Measurements from ENCODE around the gene ARHGEF28.

ARHGEF28 gene

DNA sequence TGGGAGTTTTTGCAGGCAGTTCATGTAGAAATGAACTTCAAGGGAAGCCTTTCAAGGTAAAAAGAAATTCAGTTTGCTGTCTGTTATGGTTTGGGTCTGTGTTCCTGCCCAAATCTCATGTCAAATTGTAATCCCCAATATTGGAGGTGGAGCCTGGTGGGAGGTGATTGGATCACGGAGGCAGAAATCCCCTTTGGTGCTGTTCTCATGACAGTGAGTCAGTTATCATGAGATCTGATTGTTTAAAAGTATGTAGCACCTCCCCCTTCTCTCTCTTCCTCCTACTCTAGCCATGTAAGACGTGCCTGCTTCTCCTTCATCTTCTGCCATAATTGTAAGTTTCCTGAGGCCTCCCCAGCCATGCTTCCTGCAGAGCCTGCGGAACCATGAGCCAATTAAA, 341.4 kb downstream of the ARHGEF28 start:
- H3K27me3 Mint-ChIP-seq = peaks cover 31% of the 10 kb centered on the region
- ATAC-seq (replicated peaks; ENCODE audit: extremely low read depth, poor library complexity, severe bottlenecking) = no peak
- H3K4me3 Mint-ChIP-seq = no peak overlapping the region
- H3K9me3 Mint-ChIP-seq = no peaks in the 10 kb centered on the region
- no peak for DNase-seq (ENCODE audit: low spot score in 2 of 2)
- no peaks in the 10 kb centered on the region for H3K4me1 Mint-ChIP-seq
- H3K27ac Mint-ChIP-seq (ENCODE audit: low read depth) = no peak overlapping the region
- H3K36me3 Mint-ChIP-seq (ENCODE audit: insufficient read depth) = peaks cover 2% of the 10 kb centered on the region

DNA sequence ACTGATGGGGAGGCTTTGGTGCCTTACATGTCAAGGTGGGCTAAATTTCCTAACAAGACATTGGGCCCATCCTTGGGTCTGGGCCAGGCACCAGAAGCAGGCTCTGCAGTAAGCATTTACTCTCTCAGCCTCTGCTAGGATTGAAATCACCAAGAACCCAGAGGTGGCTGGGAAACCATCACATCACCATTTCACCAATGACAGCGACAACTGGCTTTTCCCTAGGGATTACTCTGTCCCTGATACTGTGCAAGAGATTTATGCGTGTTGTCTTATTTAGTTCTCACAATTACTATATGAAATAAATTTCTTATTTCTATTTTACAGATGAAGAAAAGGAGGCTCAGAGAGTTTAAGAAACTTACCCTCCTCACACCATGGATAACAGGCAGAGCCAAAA, 342.2 kb downstream of the ARHGEF28 start:
- ATAC-seq (replicated peaks; ENCODE audit: extremely low read depth, poor library complexity, severe bottlenecking) (no peak), DNase-seq (ENCODE audit: low spot score in 2 of 2) (no peak)
- Mint-ChIP-seq H3K9me3 (no peaks in the 10 kb centered on the region), H3K27me3 (peaks cover 31% of the 10 kb centered on the region), H3K4me1 (no peaks in the 10 kb centered on the region), H3K4me3 (no peak overlapping the region), H3K36me3 (ENCODE audit: insufficient read depth) (peaks cover 3% of the 10 kb centered on the region), H3K27ac (ENCODE audit: low read depth) (no peak overlapping the region)

DNA sequence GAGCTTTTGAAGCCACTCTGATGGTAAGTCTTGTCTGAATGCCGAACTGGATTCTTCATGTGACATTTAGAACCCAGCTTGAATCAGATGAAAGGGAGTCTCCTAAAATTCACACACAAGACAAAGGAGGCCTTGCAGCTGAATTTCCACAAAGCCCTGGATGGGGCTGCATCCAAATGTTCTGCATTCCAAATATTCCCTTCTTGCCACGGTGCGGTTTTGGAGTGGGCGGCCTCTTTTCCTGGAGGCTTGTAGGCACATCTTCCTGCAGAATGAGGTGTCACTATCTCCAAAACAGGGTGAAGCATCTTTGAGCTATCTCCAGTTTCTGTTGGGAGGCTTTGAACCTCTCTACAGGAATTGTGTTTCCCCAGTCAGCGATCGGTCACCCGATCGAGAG, 342.7 kb downstream of the ARHGEF28 start:
- ATAC-seq (replicated peaks; ENCODE audit: extremely low read depth, poor library complexity, severe bottlenecking) = no peak
- no peaks in the 10 kb centered on the region for H3K9me3 Mint-ChIP-seq
- no peak overlapping the region for H3K4me3 Mint-ChIP-seq
- no peak for DNase-seq (ENCODE audit: low spot score in 2 of 2)
- peaks cover 3% of the 10 kb centered on the region for H3K36me3 Mint-ChIP-seq (ENCODE audit: insufficient read depth)
- no peaks in the 10 kb centered on the region for H3K4me1 Mint-ChIP-seq
- H3K27ac Mint-ChIP-seq (ENCODE audit: low read depth) = no peak overlapping the region
- H3K27me3 Mint-ChIP-seq = peaks cover 31% of the 10 kb centered on the region

DNA sequence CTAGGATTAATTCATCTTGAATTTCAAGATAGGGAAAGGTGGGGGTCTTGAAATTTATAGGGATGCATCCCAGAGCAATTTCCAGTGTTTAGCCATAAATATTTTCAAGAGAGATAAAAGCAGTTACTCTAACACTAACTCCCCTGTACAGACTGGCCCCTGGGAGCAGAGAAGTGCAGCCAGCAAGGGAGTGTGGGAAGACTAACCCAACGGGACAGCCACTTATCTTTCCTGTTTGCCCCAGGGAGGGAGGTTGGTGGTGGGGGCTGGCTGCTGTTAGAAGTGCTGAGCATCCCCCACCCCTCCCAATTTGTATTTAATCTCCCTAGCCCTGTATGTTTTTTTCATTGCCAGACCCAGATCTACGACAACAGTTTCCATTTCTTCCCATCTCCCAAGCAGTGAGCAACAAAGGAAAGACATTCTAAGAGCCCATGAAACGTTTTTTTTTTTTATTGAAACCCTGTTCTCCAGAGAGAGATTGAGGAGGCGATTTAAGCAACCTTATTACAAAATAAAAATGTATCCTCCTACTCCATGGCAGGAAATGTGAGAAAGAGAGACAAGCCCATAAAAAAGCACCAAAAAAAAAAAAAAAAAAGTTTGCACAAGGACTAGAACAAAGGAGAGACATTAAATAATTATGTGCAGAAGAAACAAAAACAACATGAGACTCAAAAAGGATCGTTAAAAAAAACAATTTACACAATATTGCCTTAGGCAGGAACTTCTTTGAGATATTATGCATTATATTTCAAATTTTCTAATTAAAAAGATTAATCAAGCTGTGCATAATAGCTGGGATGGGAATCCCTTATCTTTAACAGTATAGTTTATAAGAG, 343.4 kb downstream of the ARHGEF28 start:
- no peak for DNase-seq (ENCODE audit: low spot score in 2 of 2)
- H3K9me3 Mint-ChIP-seq = no peaks in the 10 kb centered on the region
- H3K4me3 Mint-ChIP-seq = no peak overlapping the region
- H3K36me3 Mint-ChIP-seq (ENCODE audit: insufficient read depth) = peaks cover 3% of the 10 kb centered on the region
- no peaks in the 10 kb centered on the region for H3K4me1 Mint-ChIP-seq
- H3K27me3 Mint-ChIP-seq = peaks cover 31% of the 10 kb centered on the region
- no peak overlapping the region for H3K27ac Mint-ChIP-seq (ENCODE audit: low read depth)
- no peak for ATAC-seq (replicated peaks; ENCODE audit: extremely low read depth, poor library complexity, severe bottlenecking)

DNA sequence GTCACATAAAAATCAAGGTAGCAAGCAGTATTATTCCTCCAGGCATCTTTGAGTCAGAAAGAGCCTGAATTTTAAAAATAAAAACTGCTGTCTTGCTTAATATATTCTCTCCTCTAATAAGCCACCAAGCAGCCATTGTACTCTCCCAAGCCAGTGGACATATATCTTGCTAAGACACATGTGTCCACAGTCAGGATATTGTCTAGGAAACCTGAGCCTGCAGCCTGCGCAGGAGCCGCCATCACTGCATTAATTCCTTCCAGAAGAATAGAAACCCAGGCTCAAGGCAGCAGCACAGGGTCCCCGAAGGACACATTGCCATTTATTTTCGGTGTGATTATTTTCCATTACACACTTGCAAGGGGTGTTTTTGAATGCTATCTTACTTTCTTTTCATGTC, 345.3 kb downstream of the ARHGEF28 start:
- Mint-ChIP-seq H3K27ac (ENCODE audit: low read depth) (no peak overlapping the region), H3K9me3 (no peaks in the 10 kb centered on the region), H3K4me1 (no peaks in the 10 kb centered on the region), H3K36me3 (ENCODE audit: insufficient read depth) (peaks cover 3% of the 10 kb centered on the region), H3K27me3 (peaks cover 32% of the 10 kb centered on the region), H3K4me3 (no peak overlapping the region)
- DNase-seq (ENCODE audit: low spot score in 2 of 2) (no peak), ATAC-seq (replicated peaks; ENCODE audit: extremely low read depth, poor library complexity, severe bottlenecking) (no peak)

DNA sequence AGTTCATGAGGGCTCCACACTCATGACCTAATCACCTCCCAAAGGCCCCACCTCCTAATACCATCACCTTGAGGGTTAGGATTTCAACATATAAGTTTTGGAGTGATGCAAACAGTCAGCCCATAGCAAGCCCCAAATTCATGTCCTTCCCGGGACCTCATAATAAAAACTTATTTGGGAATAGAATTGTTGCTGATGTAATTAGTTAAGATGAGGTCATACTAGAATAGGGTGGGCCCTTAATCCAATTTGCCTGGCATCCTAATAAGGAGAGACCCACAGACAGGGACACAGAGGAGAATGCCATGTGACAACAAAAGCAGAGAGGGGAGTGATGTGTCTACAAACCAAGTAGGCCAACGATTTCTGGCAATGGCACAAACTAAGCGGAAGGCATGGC, 347.1 kb downstream of the ARHGEF28 start:
- Mint-ChIP-seq H3K9me3 (no peaks in the 10 kb centered on the region), H3K27me3 (peaks cover 46% of the 10 kb centered on the region), H3K27ac (ENCODE audit: low read depth) (no peak overlapping the region), H3K36me3 (ENCODE audit: insufficient read depth) (peaks cover 3% of the 10 kb centered on the region), H3K4me1 (no peaks in the 10 kb centered on the region), H3K4me3 (no peak overlapping the region)
- DNase-seq (ENCODE audit: low spot score in 2 of 2) (no peak), ATAC-seq (replicated peaks; ENCODE audit: extremely low read depth, poor library complexity, severe bottlenecking) (no peak)

DNA sequence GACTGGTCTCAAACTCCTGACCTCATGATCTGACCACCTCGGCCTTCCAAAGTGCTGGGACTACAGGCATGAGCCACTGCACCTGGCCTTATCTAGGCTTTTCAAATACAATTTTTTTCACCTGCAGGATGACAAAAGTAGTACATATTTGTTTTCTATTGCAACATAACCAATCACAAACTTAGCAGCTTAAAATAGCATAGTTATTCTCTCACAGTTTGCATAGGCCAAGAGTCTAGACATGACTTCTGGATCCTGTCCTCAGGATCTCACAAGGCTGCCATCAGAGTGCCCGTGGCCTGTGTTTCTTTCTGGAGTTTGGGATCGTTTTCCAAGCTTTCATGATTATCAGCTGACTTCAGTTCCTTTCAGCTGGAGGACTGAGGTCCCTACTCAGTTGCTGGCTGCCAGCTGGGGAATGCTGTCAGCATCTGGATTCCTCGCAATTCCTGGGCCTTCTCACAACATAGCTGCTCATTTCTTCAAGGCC, 348.9 kb downstream of the ARHGEF28 start:
- H3K4me3 Mint-ChIP-seq = no peak overlapping the region
- ATAC-seq (replicated peaks; ENCODE audit: extremely low read depth, poor library complexity, severe bottlenecking) (no peak), DNase-seq (ENCODE audit: low spot score in 2 of 2) (no peak)
- no peaks in the 10 kb centered on the region for H3K4me1 Mint-ChIP-seq
- H3K27me3 Mint-ChIP-seq = peaks cover 36% of the 10 kb centered on the region
- H3K27ac Mint-ChIP-seq (ENCODE audit: low read depth) = no peak overlapping the region
- H3K9me3 Mint-ChIP-seq = no peaks in the 10 kb centered on the region
- H3K36me3 Mint-ChIP-seq (ENCODE audit: insufficient read depth) = peaks cover 1% of the 10 kb centered on the region

DNA sequence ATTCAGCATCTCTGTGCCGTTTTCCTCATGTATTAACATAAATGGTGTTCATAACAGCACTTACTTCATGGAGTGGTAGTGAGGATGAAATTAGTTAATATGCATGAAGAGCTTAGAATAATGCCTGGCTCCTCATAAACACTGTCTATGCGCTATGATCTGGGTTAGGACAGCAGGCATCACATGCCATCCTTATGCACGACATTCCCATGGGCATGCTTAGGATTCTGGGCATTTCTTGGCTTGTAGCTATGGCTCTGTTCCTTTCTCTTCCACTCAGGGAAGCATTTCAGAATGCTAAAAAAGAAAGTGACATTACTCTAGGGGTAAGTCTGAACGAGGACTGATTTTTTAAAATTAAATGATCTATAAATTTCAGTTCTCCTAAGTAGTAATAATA, 349.8 kb downstream of the ARHGEF28 start:
- no peak for DNase-seq (ENCODE audit: low spot score in 2 of 2)
- ATAC-seq (replicated peaks; ENCODE audit: extremely low read depth, poor library complexity, severe bottlenecking) = no peak
- peaks cover 26% of the 10 kb centered on the region for H3K27me3 Mint-ChIP-seq
- H3K4me3 Mint-ChIP-seq = no peak overlapping the region
- no peak overlapping the region for H3K27ac Mint-ChIP-seq (ENCODE audit: low read depth)
- H3K9me3 Mint-ChIP-seq = no peaks in the 10 kb centered on the region
- peaks cover 1% of the 10 kb centered on the region for H3K36me3 Mint-ChIP-seq (ENCODE audit: insufficient read depth)
- no peaks in the 10 kb centered on the region for H3K4me1 Mint-ChIP-seq

DNA sequence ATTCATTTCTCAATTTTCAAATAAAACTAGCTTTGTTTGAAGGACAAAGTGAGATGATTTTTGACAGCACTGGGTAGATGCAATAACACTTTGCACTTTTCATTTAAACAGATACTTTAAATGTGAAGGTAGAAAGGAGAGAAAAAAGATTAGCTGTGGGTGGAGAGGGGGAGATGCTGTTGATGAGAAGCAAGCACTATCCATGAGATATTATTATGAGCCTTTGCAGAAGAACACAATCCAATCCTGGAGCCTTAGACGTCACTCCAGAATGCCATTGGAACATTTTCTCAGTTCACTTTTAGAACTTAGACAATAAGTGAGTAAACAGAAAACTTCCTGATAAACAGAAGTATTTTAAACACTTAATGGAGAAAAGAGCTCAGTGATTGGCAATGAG, 351.1 kb downstream of the ARHGEF28 start:
- Mint-ChIP-seq H3K4me3 (no peak overlapping the region), H3K27me3 (peaks cover 16% of the 10 kb centered on the region), H3K27ac (ENCODE audit: low read depth) (no peak overlapping the region), H3K9me3 (no peaks in the 10 kb centered on the region), H3K36me3 (ENCODE audit: insufficient read depth) (peaks cover 1% of the 10 kb centered on the region), H3K4me1 (no peaks in the 10 kb centered on the region)
- DNase-seq (ENCODE audit: low spot score in 2 of 2) = no peak
- ATAC-seq (replicated peaks; ENCODE audit: extremely low read depth, poor library complexity, severe bottlenecking) = no peak

DNA sequence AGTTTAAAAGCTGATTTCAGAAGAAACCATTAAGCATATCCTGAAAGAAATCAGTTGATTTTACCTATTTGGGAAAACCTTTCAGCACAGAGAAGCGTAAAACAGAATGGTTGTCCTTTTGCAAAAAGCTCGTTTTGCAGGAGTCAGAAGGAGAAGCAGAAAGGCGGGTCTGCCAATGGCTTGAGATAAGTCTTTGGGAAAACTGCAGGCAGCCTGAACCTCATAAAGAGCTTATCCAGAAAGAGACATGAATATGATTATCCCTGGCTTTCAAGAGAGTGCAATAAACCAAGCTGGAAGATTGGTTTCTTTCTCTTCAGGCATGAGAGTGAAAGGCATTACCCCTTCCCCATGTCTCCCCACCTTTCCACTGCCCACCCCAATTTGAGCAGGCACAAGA, 353.3 kb downstream of the ARHGEF28 start:
- H3K27ac Mint-ChIP-seq (ENCODE audit: low read depth) = no peak overlapping the region
- H3K4me3 Mint-ChIP-seq = no peak overlapping the region
- no peaks in the 10 kb centered on the region for H3K9me3 Mint-ChIP-seq
- H3K4me1 Mint-ChIP-seq = no peaks in the 10 kb centered on the region
- DNase-seq (ENCODE audit: low spot score in 2 of 2) (no peak), ATAC-seq (replicated peaks; ENCODE audit: extremely low read depth, poor library complexity, severe bottlenecking) (no peak)
- H3K36me3 Mint-ChIP-seq (ENCODE audit: insufficient read depth) = no peaks in the 10 kb centered on the region
- H3K27me3 Mint-ChIP-seq = peaks cover 16% of the 10 kb centered on the region

DNA sequence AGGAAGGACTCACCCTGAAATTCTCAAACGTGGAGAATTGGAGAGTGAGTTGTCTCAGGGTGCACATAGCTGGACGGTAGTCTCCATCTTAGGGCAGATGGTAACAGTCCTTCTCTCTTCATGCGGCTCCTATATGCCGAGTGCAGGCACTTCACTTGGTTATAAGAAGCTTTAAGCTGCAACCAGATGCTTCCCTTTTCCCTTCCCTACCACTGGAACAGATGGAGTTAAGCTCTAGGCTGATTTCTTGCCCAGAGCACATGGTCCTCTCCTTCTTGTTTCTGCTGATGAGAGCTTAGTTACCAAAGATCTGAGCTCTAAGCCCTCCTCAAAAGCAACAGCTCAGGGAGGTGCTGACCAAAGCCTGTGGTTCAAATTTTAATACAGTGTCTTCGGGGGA, 355.7 kb downstream of the ARHGEF28 start:
- Mint-ChIP-seq H3K9me3 (no peaks in the 10 kb centered on the region), H3K27ac (ENCODE audit: low read depth) (no peak overlapping the region), H3K4me3 (no peak overlapping the region), H3K36me3 (ENCODE audit: insufficient read depth) (no peaks in the 10 kb centered on the region), H3K27me3 (peaks cover 10% of the 10 kb centered on the region), H3K4me1 (no peaks in the 10 kb centered on the region)
- DNase-seq (ENCODE audit: low spot score in 2 of 2) (no peak), ATAC-seq (replicated peaks; ENCODE audit: extremely low read depth, poor library complexity, severe bottlenecking) (no peak)

DNA sequence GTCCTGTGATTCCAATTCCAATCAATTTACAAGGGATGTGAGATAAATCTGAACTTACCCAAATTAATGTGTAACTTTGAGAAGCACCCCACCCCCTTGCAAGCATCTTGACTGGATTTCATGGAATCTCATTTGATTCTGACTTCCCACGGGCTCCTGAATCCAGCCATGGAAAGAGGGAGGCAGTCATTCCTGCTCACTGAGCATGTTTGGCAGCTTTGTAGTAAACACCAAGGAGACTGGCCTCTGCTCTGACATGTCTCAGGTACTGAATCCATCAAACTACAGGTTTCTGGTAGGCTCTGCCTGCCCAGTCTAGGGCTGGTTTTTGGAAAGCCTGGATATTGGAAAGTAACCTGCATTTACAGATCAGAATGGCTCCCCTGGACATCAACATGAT, 357.6 kb downstream of the ARHGEF28 start:
- Mint-ChIP-seq H3K4me3 (no peak overlapping the region), H3K9me3 (no peaks in the 10 kb centered on the region), H3K4me1 (no peaks in the 10 kb centered on the region), H3K27me3 (no peaks in the 10 kb centered on the region), H3K36me3 (ENCODE audit: insufficient read depth) (no peaks in the 10 kb centered on the region), H3K27ac (ENCODE audit: low read depth) (no peak overlapping the region)
- ATAC-seq (replicated peaks; ENCODE audit: extremely low read depth, poor library complexity, severe bottlenecking) = no peak
- DNase-seq (ENCODE audit: low spot score in 2 of 2) = no peak

DNA sequence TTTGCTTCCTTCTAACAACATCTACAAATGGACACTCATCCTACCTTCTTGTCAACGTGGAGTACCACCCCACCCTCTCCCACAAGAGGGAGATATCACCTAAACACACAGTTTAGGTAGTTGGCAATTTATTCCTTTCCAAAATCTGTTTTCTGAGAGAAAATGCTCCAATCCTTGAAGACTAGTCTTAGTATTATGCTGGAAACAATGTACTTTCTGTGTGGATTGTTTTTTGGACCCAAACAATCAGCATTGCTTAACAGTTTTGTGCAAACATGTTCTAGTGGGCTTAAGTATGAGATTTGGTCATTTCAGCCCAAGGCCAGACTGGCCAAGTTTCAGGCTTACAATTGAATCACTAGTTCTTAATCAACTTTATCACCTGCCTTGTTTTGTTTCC, 359.1 kb downstream of the ARHGEF28 start:
- H3K9me3 Mint-ChIP-seq = no peaks in the 10 kb centered on the region
- H3K4me3 Mint-ChIP-seq = no peak overlapping the region
- H3K36me3 Mint-ChIP-seq (ENCODE audit: insufficient read depth) = no peaks in the 10 kb centered on the region
- H3K27ac Mint-ChIP-seq (ENCODE audit: low read depth) = no peak overlapping the region
- H3K27me3 Mint-ChIP-seq = peaks cover 3% of the 10 kb centered on the region
- H3K4me1 Mint-ChIP-seq = no peaks in the 10 kb centered on the region
- ATAC-seq (replicated peaks; ENCODE audit: extremely low read depth, poor library complexity, severe bottlenecking) = no peak
- no peak for DNase-seq (ENCODE audit: low spot score in 2 of 2)

Measured in central memory CD8-positive, alpha-beta T cell (primary cell).